Endothelial cell of umbilical vein (primary cell): ENCODE measurements around the gene GJA10. TPM values are rescaled to one million over a fixed set of nuclear protein-coding genes. Genes with fewer than 3 reads are reported as not detected.

ENCODE experiments used
- BruUV-seq: library from RNA; stranded (reverse); fragments of 400-500 nt; replicated peaks from 2 replicates; lab custom pipeline; 2021; lab: Mats Ljungman, UMichigan
- CTCF ChIA-PET: fragments of 300-600, 350-600 bp; sonication (Branson Sonifier 250); formaldehyde crosslinking; loops from one replicate; lab custom pipeline; 2021; ENCODE audit warnings: antibody characterized with exemption, inconsistent platforms; lab: Charles Lee
- POLR2A ChIA-PET: fragments of 300-600, 350-600 bp; sonication (Branson Sonifier 250); formaldehyde crosslinking; loops from one replicate; lab custom pipeline; 2021; ENCODE audit warnings: antibody characterized with exemption, inconsistent platforms; lab: Charles Lee
- DNase-seq: peaks from one replicate; pipeline ENCODE4 v3.0.0-alpha.2; 2011; ENCODE audit warnings: low read depth, low spot score
- FAIRE-seq: peaks from 2 replicates; lab custom pipeline; 2011; peaks lifted over from hg19 to GRCh38; lab: Jason Lieb, UNC
- H2AFZ ChIP-seq: 2 replicates; pipeline ENCODE4 v1.6.0; 2012; ENCODE audit warnings: low read depth, low read length, control low read depth, inconsistent platforms
- H3K27ac ChIP-seq: 2 replicates; pipeline ENCODE4 v1.5.1; 2011; ENCODE audit warnings: low read depth, mild to moderate bottlenecking, control low read depth, low read length, moderate library complexity; ENCODE audit not compliant: insufficient read depth
- H3K27me3 ChIP-seq, 2 experiments: 2 replicates each; pipeline versions ENCODE4 v1.6.0 to v1.6.1; 2011; ENCODE audit warnings: low read length in 2 of 2, mixed read lengths in 1 of 2; ENCODE audit not compliant: control insufficient read depth in 2 of 2, insufficient read depth in 2 of 2
- H3K36me3 ChIP-seq, 2 experiments: 2 replicates in 1 of 2; 3 replicates in 1 of 2; pipeline ENCODE4 v1.5.1; 2011; ENCODE audit warnings: low read length in 2 of 2, mild to moderate bottlenecking in 1 of 2, moderate library complexity in 1 of 2; ENCODE audit not compliant: control insufficient read depth in 2 of 2, insufficient read depth in 2 of 2; ENCODE audit errors: extremely low read depth in 1 of 2
- H3K4me1 ChIP-seq: 3 replicates; pipeline ENCODE4 v1.5.1; 2011; ENCODE audit warnings: mild to moderate bottlenecking, low read length; ENCODE audit not compliant: control insufficient read depth, insufficient read depth; ENCODE audit errors: extremely low read depth
- H3K4me2 ChIP-seq: 2 replicates; pipeline ENCODE4 v1.6.1; 2011; ENCODE audit warnings: low read length, control low read depth, mixed read lengths; ENCODE audit not compliant: insufficient read depth
- H3K4me3 ChIP-seq, 3 experiments: fragments of 200-600 bp in 1 of 3; sonication (generic), shearing (Covaris generic) in 1 of 3; replicated peaks in 1 of 3; 2 replicates each; pipeline ENCODE4 v1.5.1; 2011 to 2016; ENCODE audit warnings: control low read depth in 3 of 3, low read length in 3 of 3, mild to moderate bottlenecking in 2 of 3, inconsistent platforms in 1 of 3, low read depth in 1 of 3, moderate library complexity in 1 of 3; ENCODE audit not compliant: insufficient read depth in 1 of 3
- H3K79me2 ChIP-seq: 2 replicates; pipeline ENCODE4 v1.6.0; 2012; ENCODE audit warnings: low read length, inconsistent platforms; ENCODE audit not compliant: control insufficient read depth, insufficient read depth
- H3K9ac ChIP-seq: replicated peaks from 2 replicates; pipeline ENCODE3; 2011; ENCODE audit warnings: low read length, control low read depth; ENCODE audit not compliant: insufficient read depth; ENCODE audit errors: extremely low read depth
- H3K9me1 ChIP-seq: replicated peaks from 3 replicates; pipeline ENCODE4 v1.6.0; 2011; ENCODE audit warnings: mild to moderate bottlenecking, low read length; ENCODE audit not compliant: control insufficient read depth, insufficient read depth; ENCODE audit errors: extremely low read depth
- H3K9me3 ChIP-seq: replicated peaks from 2 replicates; pipeline ENCODE4 v1.5.1; 2012; ENCODE audit warnings: low read length, inconsistent platforms; ENCODE audit not compliant: control insufficient read depth, insufficient read depth
- H4K20me1 ChIP-seq: replicated peaks from 2 replicates; pipeline ENCODE3; 2011; ENCODE audit warnings: mild to moderate bottlenecking, low read length; ENCODE audit not compliant: control insufficient read depth, insufficient read depth; ENCODE audit errors: extremely low read depth
- CTCF ChIP-seq, 2 donors: IDR thresholded peaks; 1 replicate in 1 of 2; 2 replicates in 1 of 2; pipeline ENCODE4 v1.5.1; 2011; ENCODE audit warnings: low read length in 2 of 2, mild to moderate bottlenecking in 2 of 2, moderate library complexity in 2 of 2, control low read depth in 1 of 2, inconsistent platforms in 1 of 2, low read depth in 1 of 2; ENCODE audit not compliant: insufficient read depth in 1 of 2; ENCODE audit errors: extremely low read depth in 1 of 2
- EZH2 ChIP-seq: IDR thresholded peaks from 2 replicates; pipeline ENCODE4 v1.6.1; 2012; ENCODE audit warnings: borderline replicate concordance, low read depth, mild to moderate bottlenecking, moderate library complexity, low read length, inconsistent platforms; ENCODE audit not compliant: severe bottlenecking
- FOS ChIP-seq: IDR thresholded peaks from 2 replicates; pipeline ENCODE4 v1.6.1; 2011; ENCODE audit warnings: mild to moderate bottlenecking, low read length, moderate library complexity, borderline replicate concordance; ENCODE audit not compliant: insufficient read depth
- GATA2 ChIP-seq: IDR thresholded peaks from 2 replicates; pipeline ENCODE4 v1.7.0; 2011; ENCODE audit warnings: low read depth, mild to moderate bottlenecking, moderate library complexity, mixed read lengths, low read length; ENCODE audit not compliant: insufficient read length, insufficient read depth
- JUN ChIP-seq: IDR thresholded peaks from 2 replicates; pipeline ENCODE4 v1.6.1; 2011; ENCODE audit warnings: borderline replicate concordance, low read depth; ENCODE audit not compliant: insufficient read length, insufficient read depth
- MYC ChIP-seq: IDR thresholded peaks from one replicate; pipeline ENCODE4 v1.6.1; 2011; ENCODE audit warnings: mild to moderate bottlenecking, low read depth, low read length
- POLR2A ChIP-seq: IDR thresholded peaks from 2 replicates; pipeline ENCODE4 v1.6.1; 2012; ENCODE audit warnings: low read depth, mild to moderate bottlenecking, control low read depth, low read length
- POLR2AphosphoS5 ChIP-seq: IDR thresholded peaks from 2 replicates; pipeline ENCODE4 v1.6.1; 2012; ENCODE audit warnings: low read depth, mild to moderate bottlenecking, control low read depth, low read length, moderate library complexity; ENCODE audit not compliant: insufficient read depth
- dilution Hi-C: fragments of 300-500 bp; cut with MboI; formaldehyde crosslinking; loops from one replicate; pipeline ENCODE4 v1.15.0; 2019; ENCODE audit warnings: low sequenced_read_pairs; ENCODE audit not compliant: extremely low pct_ligation_motif_present
- intact Hi-C: fragments of 100-400 bp; cut with micrococcal nuclease; formaldehyde crosslinking; loops from one replicate; pipeline ENCODE4 v1.10.0; 2022
- polyA plus RNA-seq, 4 experiments: library from polyadenylated mRNA; depleted of rRNA in 3 of 4; stranded (reverse) in 3 of 4; unstranded in 1 of 4; fragments of >200 nt; gene quantifications; 2 replicates each; pipeline versions ENCODE4 v1.2.1 to v1.2.3, GENCODE V29; 2011 to 2012; ENCODE audit warnings: missing spikeins in 1 of 4
- total RNA-seq: library from RNA; stranded (reverse); gene quantifications from 2 replicates; pipeline ENCODE4 v1.2.3, GENCODE V29; 2021
- TF ChIP-seq, protein P1 (sequence below): IDR thresholded peaks from 2 replicates; pipeline ENCODE4 v1.6.1; 2011; ENCODE audit not compliant: insufficient read depth, insufficient read length

The GJA10 gene
- total and polyA plus RNA-seq, 2 donors (not counting 3 experiments of a cell fraction or from before 2014, with no cell fraction given), result not detected

GRCh38 chr6:89873721-89874120 is 20.5 kb upstream of the GJA10 start:
- ChIA-PET POLR2A (interaction anchor here (0.7 kb wide), 1 partner anchor 250 kb away, joined by 3 read pairs; no protein-coding TSS in a partner anchor), CTCF (interaction anchor here (1.1 to 1.7 kb wide), 3 partner anchors 20 to 606 kb away, joined by 3 to 8 read pairs (median 4); no protein-coding TSS in a partner anchor)
- Histone ChIP-seq H3K79me2 (no peaks in the 10 kb centered on the region), H3K4me1 (no peaks in the 10 kb centered on the region), H3K9me1 (no peaks in the 10 kb centered on the region), H2AFZ (no peak overlapping the region), H3K4me3 (no peak overlapping the region), H3K27ac (no peak overlapping the region), H3K36me3 (peaks cover 0 to 5% of the 10 kb centered on the region in 2 experiments), H3K27me3 (no peaks in the 10 kb centered on the region), H3K9ac (no peak overlapping the region), H3K9me3 (no peaks in the 10 kb centered on the region), H4K20me1 (no peaks in the 10 kb centered on the region), H3K4me2 (no peak overlapping the region)
- BruUV-seq, result no TSS peak
- dilution Hi-C loops, result no loop called here
- TF ChIP-seq, protein P1, sequence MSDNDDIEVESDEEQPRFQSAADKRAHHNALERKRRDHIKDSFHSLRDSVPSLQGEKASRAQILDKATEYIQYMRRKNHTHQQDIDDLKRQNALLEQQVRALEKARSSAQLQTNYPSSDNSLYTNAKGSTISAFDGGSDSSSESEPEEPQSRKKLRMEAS, result no peak
- TF ChIP-seq GATA2 (no peak), POLR2AphosphoS5 (no peak), EZH2 (no peak), POLR2A (no peak), CTCF (IDR thresholded peaks at IDR 0.05; ENCODE audit: extremely low read depth in 1 of 2, insufficient read depth in 1 of 2, low read depth in 1 of 2, low read length in 2 of 2) (no peak), MYC (no peak), JUN (no peak), FOS (no peak)
- intact Hi-C loops, result no loop called here
- DNase-seq (no peak), FAIRE-seq (no peak)
